Right cardiac atrium (tissue), 5 donors: Measurements from ENCODE around the gene C18orf54. TPM values are rescaled to one million over a fixed set of nuclear protein-coding genes. Genes with fewer than 3 reads are reported as not detected.
"Not testable (repeated sequence)": the region's sequence is repeated elsewhere in the genome, so short reads cannot be mapped to it uniquely, and the experiment has no call there.

Experiments
- ATAC-seq, 2 donors: fragments of 200-7000 bp; cut with Tn5 transposase; one replicate each; pipeline versions ENCODE4 v1.8.0 to v1.9.1; 2020; ENCODE audit warnings: moderate library complexity in 2 of 2, mild to moderate bottlenecking in 1 of 2
- DNase-seq, 3 donors: peaks; one replicate each; pipeline ENCODE4 v3.0.0-alpha.2; 2020
- H3K27ac ChIP-seq: one replicate; pipeline ENCODE4 v1.5.1; 2013; ENCODE audit warnings: mild to moderate bottlenecking, low read length, control low read depth, moderate library complexity
- H3K27me3 ChIP-seq: one replicate; pipeline ENCODE4 v1.6.1; 2013; ENCODE audit not compliant: control insufficient read depth, insufficient read depth
- H3K4me1 ChIP-seq: one replicate; pipeline ENCODE4 v1.6.1; 2013; ENCODE audit warnings: low read length; ENCODE audit not compliant: control insufficient read depth, insufficient read depth
- H3K4me3 ChIP-seq: one replicate; pipeline ENCODE4 v1.5.1; 2013; ENCODE audit warnings: low read length, control low read depth
- H3K9me3 ChIP-seq: one replicate; pipeline ENCODE4 v1.6.1; 2013; ENCODE audit warnings: low read length; ENCODE audit not compliant: control insufficient read depth
- whole genome bisulfite sequencing: extraction: QIAGEN DNeasy Blood & Tissue Kit; methylation state at CpG from one replicate; pipeline ENCODE4 v1.1.7; 2013; 5-methylcytosine and 5-hydroxymethylcytosine counted together
- intact Hi-C, 4 donors: fragments of 100-400 bp; cut with DNase I; formaldehyde crosslinking; loops; one replicate each; pipeline versions ENCODE4 v1.11.0 to v1.14.0; 2022 to 2023
- polyA plus RNA-seq: library from polyadenylated mRNA; stranded (reverse); fragments of 200-250 nt; gene quantifications from one replicate; pipeline ENCODE4 v1.2.3, GENCODE V29; 2013
- total RNA-seq, 4 donors: library from RNA; stranded (reverse); fragmentation: NEBNext Ultra II Directional; extraction: Animal tissue kit (Norgen Biotek cat#: 25700); gene quantifications; one replicate each; pipeline ENCODE4 v1.2.1, GENCODE V29; 2021
- donor health status: healthy with polysubstance abuse.
- donor health status: DM: no; HTN: yes; CAD: no.
- donor health status: DM: no; HTN: no; CAD: no.
- donor health status: DM: no; HTN: yes; CAD: no; lungs with severe emphysema.
- donor health status: DM: yes; HTN: yes; CAD: no.

The C18orf54 gene
- total and polyA plus RNA-seq, 5 donors: 0.53 to 1.5 (median 1.1) TPM

DNA sequence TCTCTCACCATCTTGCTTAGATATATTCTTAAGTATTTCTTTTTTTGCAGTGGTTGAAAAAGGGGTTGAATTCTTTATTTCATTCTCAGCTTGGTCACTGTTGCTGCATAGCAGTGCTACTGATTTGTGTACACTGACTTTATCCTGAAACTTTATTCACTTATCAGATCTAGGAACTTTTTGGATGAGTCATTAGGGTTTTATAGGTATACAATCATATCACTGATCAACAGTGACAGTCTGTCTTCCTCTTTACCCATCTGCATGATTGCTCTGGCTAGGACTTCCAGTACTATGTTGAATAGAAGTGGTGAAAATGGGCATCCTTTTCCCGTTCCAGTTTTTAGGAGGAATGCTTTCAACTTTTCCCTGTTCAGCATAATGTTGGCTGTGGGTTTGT lies 6.5 kb upstream of the C18orf54 start:
- 83% methylated on average over 1 of the region's 1 CpG for WGBS
- no peaks in the 10 kb centered on the region for H3K4me1 ChIP-seq
- no peak overlapping the region for H3K4me3 ChIP-seq
- intact Hi-C loops: no loop called here
- no peak overlapping the region for H3K27ac ChIP-seq
- ATAC-seq: no peak
- H3K9me3 ChIP-seq: no peaks in the 10 kb centered on the region
- no peak for DNase-seq
- no peaks in the 10 kb centered on the region for H3K27me3 ChIP-seq

DNA sequence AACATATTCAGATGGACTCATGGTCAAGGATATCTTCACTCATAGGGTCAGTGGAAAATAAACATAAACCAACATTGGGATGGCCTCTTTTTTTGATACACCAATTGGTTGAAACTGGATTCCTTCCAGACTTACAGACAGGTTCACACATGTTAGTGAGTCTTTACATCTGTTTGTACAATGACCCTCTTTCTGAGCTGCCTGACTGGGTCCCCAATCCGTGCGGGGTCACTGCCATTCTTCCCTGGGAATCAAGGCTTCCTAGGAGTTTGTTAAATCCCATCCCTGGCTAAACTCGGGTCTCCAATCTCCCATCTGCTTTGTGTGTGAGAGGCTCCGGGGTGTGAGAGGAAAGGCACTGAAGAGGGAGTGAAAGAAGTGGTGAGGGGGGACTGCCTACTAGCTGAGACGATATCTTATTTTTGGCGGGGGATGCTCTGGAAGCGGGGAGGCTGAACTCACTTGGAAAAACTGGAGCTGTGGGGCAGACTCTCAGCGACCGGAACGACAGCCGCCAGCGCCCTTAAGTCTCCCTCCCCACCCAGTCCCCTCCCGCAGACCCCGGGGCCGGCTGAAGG lies 535 bp upstream of the C18orf54 start:
- peak overlapping the region; percentile 87 for H3K4me3 ChIP-seq
- ATAC-seq: peak; percentile 77 to 81
- no peaks in the 10 kb centered on the region for H3K27me3 ChIP-seq
- H3K27ac ChIP-seq: no peak overlapping the region
- WGBS: 2% methylated on average over 15 of the region's 15 CpGs
- no peaks in the 10 kb centered on the region for H3K9me3 ChIP-seq
- intact Hi-C loops: no loop called here
- DNase-seq: peak in 1 of 3 donors; percentile 16
- no peaks in the 10 kb centered on the region for H3K4me1 ChIP-seq

- Histone ChIP-seq H3K9me3 (no peaks in the 10 kb centered on the region), H3K27ac (no peak overlapping the region), H3K27me3 (no peaks in the 10 kb centered on the region), H3K4me3 (peak overlapping the region; percentile 87), H3K4me1 (no peaks in the 10 kb centered on the region)
- WGBS: 2% methylated on average over 21 of the region's 21 CpGs
- intact Hi-C loops: no loop called here
- DNase-seq (peak in 2 of 3 donors; percentile 52), ATAC-seq (peak; percentile 44 to 56)
Observed at GRCh38 chr18:54358495-54359040, 862 bp downstream of the C18orf54 start.

- intact Hi-C loops: no loop called here
- Histone ChIP-seq H3K27ac (no peak overlapping the region), H3K4me3 (peak overlapping the region; percentile 87), H3K4me1 (no peaks in the 10 kb centered on the region), H3K9me3 (no peaks in the 10 kb centered on the region), H3K27me3 (no peaks in the 10 kb centered on the region)
- 61% methylated on average over 6 of the region's 6 CpGs for WGBS
- ATAC-seq (no peak), DNase-seq (no peak)
Observed at GRCh38 chr18:54359233-54359632, 1.5 kb downstream of the C18orf54 start.

DNA sequence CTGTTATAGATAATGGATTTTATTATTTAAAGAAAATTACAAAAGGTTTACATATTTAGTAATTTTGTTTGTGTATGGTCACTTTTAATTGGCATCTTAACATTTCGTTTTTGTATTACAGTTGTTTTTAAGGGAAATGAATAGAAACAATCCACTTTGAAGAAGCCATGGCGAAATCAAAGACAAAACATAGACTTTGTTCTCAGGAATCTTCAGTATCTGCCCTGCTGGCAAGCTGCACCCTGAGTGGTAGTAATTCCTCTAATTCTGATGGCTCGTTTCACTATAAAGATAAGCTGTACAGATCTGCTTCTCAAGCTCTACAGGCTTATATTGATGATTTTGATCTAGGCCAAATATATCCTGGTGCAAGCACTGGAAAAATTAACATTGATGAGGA lies 2.7 kb downstream of the C18orf54 start:
- Histone ChIP-seq H3K4me1 (no peaks in the 10 kb centered on the region), H3K27ac (no peak overlapping the region), H3K9me3 (no peaks in the 10 kb centered on the region), H3K27me3 (no peaks in the 10 kb centered on the region), H3K4me3 (no peak overlapping the region)
- intact Hi-C loops: no loop called here
- ATAC-seq: no peak
- no peak for DNase-seq
- 85% methylated on average over 3 of the region's 3 CpGs for WGBS

GRCh38 chr18:54378057-54378456 lies 20.4 kb downstream of the C18orf54 start:
- Histone ChIP-seq H3K4me3 (no peak overlapping the region), H3K27me3 (no peaks in the 10 kb centered on the region), H3K27ac (no peak overlapping the region), H3K9me3 (no peaks in the 10 kb centered on the region), H3K4me1 (no peaks in the 10 kb centered on the region)
- intact Hi-C loops: no loop called here
- ATAC-seq (no peak), DNase-seq (no peak)
- WGBS: 97% methylated on average over 4 of the region's 4 CpGs

- ATAC-seq (no peak), DNase-seq (no peak)
- intact Hi-C loops: no loop called here
- H3K9me3 ChIP-seq: no peaks in the 10 kb centered on the region
- 97% methylated on average over 2 of the region's 2 CpGs for WGBS
- H3K4me1 ChIP-seq: no peaks in the 10 kb centered on the region
- H3K27me3 ChIP-seq: no peaks in the 10 kb centered on the region
- H3K27ac ChIP-seq: no peak overlapping the region
- H3K4me3 ChIP-seq: no peak overlapping the region
Observed at GRCh38 chr18:54381640-54382039, 23.9 kb downstream of the C18orf54 start.

GRCh38 chr18:54382076-54382475 lies 24.4 kb downstream of the C18orf54 start:
- ATAC-seq (no peak), DNase-seq (no peak)
- H3K4me1 ChIP-seq: no peaks in the 10 kb centered on the region
- H3K9me3 ChIP-seq: no peaks in the 10 kb centered on the region
- H3K27me3 ChIP-seq: no peaks in the 10 kb centered on the region
- no peak overlapping the region for H3K27ac ChIP-seq
- no peak overlapping the region for H3K4me3 ChIP-seq
- WGBS: 79% methylated on average over 3 of the region's 3 CpGs
- intact Hi-C loops: no loop called here

- intact Hi-C loops: no loop called here
- Histone ChIP-seq H3K27ac (no peak overlapping the region), H3K4me3 (no peak overlapping the region), H3K27me3 (no peaks in the 10 kb centered on the region), H3K4me1 (no peaks in the 10 kb centered on the region), H3K9me3 (no peaks in the 10 kb centered on the region)
- WGBS: 79% methylated on average over 8 of the region's 8 CpGs
- ATAC-seq (no peak), DNase-seq (no peak)
Observed at GRCh38 chr18:54382733-54383252, 25.1 kb downstream of the C18orf54 start.

DNA sequence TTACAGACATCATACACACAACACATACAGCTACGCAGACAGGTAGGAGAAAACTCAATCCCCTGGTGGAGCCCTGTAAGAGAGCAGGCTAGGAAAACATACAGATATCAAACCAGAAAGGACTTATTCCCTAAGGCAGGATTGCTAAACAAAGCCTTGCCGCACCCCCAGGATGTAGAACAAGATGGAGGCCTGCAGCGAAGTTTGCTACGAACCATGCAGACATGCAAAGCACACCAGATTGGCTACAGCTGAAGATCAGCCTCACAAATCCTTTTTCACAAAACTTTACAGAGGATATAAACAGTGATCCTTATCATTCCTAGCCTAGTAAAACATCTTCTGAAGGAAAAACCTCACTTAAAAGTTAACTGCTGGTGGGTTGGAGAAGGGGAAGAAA lies 28.3 kb downstream of the C18orf54 start:
- no peaks in the 10 kb centered on the region for H3K9me3 ChIP-seq
- H3K4me1 ChIP-seq: no peaks in the 10 kb centered on the region
- ATAC-seq (no peak), DNase-seq (no peak)
- H3K27ac ChIP-seq: no peak overlapping the region
- H3K27me3 ChIP-seq: no peaks in the 10 kb centered on the region
- intact Hi-C loops: no loop called here
- no peak overlapping the region for H3K4me3 ChIP-seq
- WGBS: 53% methylated on average over 4 of the region's 4 CpGs

GRCh38 chr18:54386800-54387495 lies 29.2 kb downstream of the C18orf54 start:
- intact Hi-C loops, ATAC-seq: not testable (repeated sequence)
- WGBS: 97% methylated on average over 23 of the region's 23 CpGs

More at GRCh38 chr18:54386800-54387495, 29.2 kb downstream of the C18orf54 start:
- H3K4me1 ChIP-seq, H3K27me3 ChIP-seq, H3K27ac ChIP-seq, DNase-seq, H3K9me3 ChIP-seq, H3K4me3 ChIP-seq: not testable (repeated sequence)
